ENCODE data around the gene ALCAM.

The ALCAM gene

DNA sequence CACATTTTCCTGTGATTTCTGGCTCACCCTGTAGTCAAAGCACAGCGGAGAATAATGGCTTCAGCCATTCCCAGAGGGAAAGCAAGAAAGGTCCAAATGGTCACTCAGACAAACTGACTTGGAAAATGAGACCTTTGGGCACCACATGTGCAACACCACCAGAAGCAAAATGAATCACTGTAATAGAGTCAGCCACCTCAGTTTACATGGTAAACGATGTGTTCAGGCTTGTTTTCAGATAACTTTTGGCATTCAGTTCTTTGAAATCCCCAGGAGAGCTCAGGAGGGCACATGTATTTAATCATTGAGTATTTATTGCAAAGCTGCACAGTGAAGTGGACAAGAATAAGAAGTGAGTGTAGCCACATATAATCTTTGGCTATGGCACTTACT is 38.4 kb upstream of the ALCAM start:
- TF ChIP-seq, protein P1, sequence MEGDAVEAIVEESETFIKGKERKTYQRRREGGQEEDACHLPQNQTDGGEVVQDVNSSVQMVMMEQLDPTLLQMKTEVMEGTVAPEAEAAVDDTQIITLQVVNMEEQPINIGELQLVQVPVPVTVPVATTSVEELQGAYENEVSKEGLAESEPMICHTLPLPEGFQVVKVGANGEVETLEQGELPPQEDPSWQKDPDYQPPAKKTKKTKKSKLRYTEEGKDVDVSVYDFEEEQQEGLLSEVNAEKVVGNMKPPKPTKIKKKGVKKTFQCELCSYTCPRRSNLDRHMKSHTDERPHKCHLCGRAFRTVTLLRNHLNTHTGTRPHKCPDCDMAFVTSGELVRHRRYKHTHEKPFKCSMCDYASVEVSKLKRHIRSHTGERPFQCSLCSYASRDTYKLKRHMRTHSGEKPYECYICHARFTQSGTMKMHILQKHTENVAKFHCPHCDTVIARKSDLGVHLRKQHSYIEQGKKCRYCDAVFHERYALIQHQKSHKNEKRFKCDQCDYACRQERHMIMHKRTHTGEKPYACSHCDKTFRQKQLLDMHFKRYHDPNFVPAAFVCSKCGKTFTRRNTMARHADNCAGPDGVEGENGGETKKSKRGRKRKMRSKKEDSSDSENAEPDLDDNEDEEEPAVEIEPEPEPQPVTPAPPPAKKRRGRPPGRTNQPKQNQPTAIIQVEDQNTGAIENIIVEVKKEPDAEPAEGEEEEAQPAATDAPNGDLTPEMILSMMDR (IDR thresholded peaks at IDR 0.05; ENCODE audit: control insufficient read depth, insufficient read depth, low read depth, low read length, missing control alignments) = no peak
- H3K4me3 ChIP-seq (ENCODE audit: control insufficient read depth, low read depth, low read length) = no peak overlapping the region
- no peak for DNase-seq (ENCODE audit: low read depth)

DNA sequence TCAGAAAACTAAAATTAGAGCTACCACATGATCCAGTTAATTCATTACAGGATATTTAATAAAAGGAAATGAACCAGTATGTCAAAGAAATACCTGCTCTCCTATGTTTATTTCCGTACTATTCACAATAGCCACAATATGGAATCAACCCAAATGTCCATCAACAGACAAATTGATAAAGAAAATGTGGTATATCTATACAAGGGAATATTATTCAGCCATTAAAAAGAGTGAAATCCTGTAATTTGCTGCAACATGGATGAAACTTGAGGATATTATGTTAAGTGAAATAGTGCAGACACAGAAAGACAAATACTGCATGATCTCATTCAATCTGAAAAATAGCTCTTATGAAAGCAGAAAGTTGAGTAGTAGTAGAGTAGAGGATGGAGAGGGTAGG is 33.7 kb upstream of the ALCAM start:
- H3K4me3 ChIP-seq (ENCODE audit: control insufficient read depth, low read depth, low read length) = no peak overlapping the region
- no peak for DNase-seq (ENCODE audit: low read depth)
- TF ChIP-seq, protein P1 (IDR thresholded peaks at IDR 0.05; ENCODE audit: control insufficient read depth, insufficient read depth, low read depth, low read length, missing control alignments) = no peak

DNA sequence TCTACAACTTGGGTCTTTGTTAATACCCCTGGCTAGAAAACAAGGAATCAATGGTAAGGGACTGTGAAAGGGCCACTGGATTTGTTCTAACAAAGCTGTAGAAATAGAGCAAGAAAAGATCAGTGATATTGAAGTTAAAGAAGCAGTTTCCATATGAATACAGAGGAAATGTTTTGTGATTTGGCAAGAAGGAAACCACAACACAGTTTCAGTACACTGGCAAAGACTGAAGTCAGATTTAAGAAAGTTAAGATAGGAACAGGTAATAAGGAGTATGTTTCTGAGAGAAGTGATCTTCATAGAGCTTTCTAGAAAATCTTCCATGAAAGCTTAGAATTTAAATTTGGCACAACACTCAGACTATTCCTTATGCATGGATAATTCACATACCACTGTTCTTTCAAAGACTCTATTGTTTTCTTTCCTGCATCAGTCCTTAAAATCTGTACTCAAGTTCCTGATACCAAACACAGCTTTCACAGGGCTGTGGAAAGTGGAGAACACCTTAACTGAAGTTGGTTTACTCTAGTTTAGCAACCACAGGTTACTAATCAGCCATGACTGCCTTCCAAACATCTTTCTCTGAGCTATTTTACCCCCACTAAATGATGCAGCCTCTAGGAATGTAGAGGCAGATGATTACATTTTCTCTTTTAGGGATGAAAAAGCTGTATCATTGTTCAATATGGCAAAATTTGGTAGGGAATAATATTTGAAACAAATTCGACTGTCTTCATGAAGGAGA is 32.4 kb upstream of the ALCAM start:
- no peak for DNase-seq (ENCODE audit: low read depth)
- TF ChIP-seq, protein P1 (IDR thresholded peaks at IDR 0.05; ENCODE audit: control insufficient read depth, insufficient read depth, low read depth, low read length, missing control alignments) = no peak
- no peak overlapping the region for H3K4me3 ChIP-seq (ENCODE audit: control insufficient read depth, low read depth, low read length)

DNA sequence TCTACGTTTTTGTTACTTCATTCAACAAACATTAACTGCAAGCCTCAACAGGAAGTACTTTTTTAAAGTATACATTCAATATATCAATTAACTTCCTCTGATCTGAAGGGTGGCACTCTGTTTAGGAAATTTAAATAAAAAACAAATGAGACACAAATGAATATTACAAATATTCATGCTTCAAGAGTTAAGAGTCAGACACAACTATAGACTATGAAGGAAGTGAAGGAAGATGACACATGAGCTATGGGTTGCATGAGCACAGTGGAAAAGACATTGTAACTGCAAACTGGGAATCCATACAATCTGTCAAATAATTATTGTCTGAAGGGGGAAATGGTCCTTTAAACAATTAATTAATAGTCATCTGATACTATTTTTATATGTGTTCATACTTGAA is 26.8 kb upstream of the ALCAM start:
- DNase-seq (ENCODE audit: low read depth) = no peak

DNA sequence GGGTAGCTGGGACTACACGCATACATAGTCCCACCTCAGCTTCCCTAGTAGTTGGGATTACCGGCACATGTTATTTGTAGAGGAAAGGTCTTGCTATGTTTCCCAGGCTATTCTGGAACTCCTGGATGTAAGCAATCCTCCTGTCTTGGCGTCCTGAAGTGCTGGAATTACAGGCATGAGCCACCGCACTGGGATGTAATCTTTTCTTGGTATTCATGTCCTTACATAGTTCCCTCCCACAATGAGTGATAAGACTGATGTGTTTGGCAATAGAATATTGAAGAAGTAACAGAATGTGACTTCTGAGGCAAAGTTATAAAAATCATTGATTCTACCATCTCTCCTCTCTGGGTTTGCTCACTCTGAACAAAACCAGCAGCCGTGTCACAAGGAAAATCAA is 22.7 kb upstream of the ALCAM start:
- no peak for DNase-seq (ENCODE audit: low read depth)
- no peak overlapping the region for H3K4me3 ChIP-seq (ENCODE audit: control insufficient read depth, low read depth, low read length)
- TF ChIP-seq, protein P1 (IDR thresholded peaks at IDR 0.05; ENCODE audit: control insufficient read depth, insufficient read depth, low read depth, low read length, missing control alignments) = no peak

More for the DNA sequence above, 26.8 kb upstream of the ALCAM start:
- TF ChIP-seq, protein P1 (IDR thresholded peaks at IDR 0.05; ENCODE audit: control insufficient read depth, insufficient read depth, low read depth, low read length, missing control alignments) = no peak
- H3K4me3 ChIP-seq (ENCODE audit: control insufficient read depth, low read depth, low read length) = no peak overlapping the region

DNA sequence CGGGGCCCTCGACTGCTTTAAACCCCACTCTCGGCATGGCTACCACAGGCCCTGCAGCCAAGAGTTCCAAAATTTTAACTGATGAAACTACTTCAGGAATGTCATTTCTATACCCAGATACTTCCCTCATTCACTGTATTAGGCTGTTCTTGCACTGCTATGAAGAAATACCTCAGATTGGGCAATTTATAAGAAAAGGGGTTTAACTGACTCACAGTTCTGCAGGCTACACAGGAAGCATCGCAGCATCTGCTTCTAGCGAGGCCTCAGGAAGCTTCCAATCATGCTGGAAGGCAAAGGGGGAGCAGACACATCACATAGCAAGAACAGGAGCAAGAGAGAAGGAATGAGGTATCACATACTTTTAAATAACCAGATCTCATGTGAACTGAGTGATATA is 21.6 kb upstream of the ALCAM start:
- TF ChIP-seq, protein P1 (IDR thresholded peaks at IDR 0.05; ENCODE audit: control insufficient read depth, insufficient read depth, low read depth, low read length, missing control alignments) = no peak

More for the DNA sequence above, 21.6 kb upstream of the ALCAM start:
- no peak for DNase-seq (ENCODE audit: low read depth)
- H3K4me3 ChIP-seq (ENCODE audit: control insufficient read depth, low read depth, low read length) = no peak overlapping the region
